Stimulated activated memory B cell treated with anti-CD40 and anti-IgM and Interleukin-4, amounts not matched to agents 10 μg/mL and 1 μg/mL and 100 μg/mL, for 72 hours (primary cell): ENCODE data around the gene EMP2.
"Not testable (repeated sequence)": the region's sequence is repeated elsewhere in the genome, so short reads cannot be mapped to it uniquely, and the experiment has no call there.

Source experiments
- ATAC-seq: fragments of 150-1000 bp; cut with Tn5 transposase; 2 replicates; pipeline ENCODE4 v1.10.0; 2021
- H3K27ac Mint-ChIP-seq: one replicate; pipeline ENCODE4 v1.8.0; 2022; ENCODE audit warnings: mild to moderate bottlenecking, mixed read lengths
- H3K27me3 Mint-ChIP-seq: one replicate; pipeline ENCODE4 v1.8.0; 2022; ENCODE audit warnings: mixed read lengths
- H3K36me3 Mint-ChIP-seq: one replicate; pipeline ENCODE4 v1.8.0; 2022; ENCODE audit warnings: mixed read lengths
- H3K4me1 Mint-ChIP-seq: one replicate; pipeline ENCODE4 v1.8.0; 2022; ENCODE audit warnings: mixed read lengths
- H3K4me3 Mint-ChIP-seq: one replicate; pipeline ENCODE4 v1.8.0; 2022; ENCODE audit warnings: mild to moderate bottlenecking, moderate library complexity, mixed read lengths
- H3K9me3 Mint-ChIP-seq: one replicate; pipeline ENCODE4 v1.8.0; 2022; ENCODE audit warnings: mixed read lengths

Gene EMP2

GRCh38 chr16:10511829-10512228, 68.6 kb downstream of the EMP2 start:
- H3K27ac Mint-ChIP-seq = peak overlapping the region; percentile 20

GRCh38 chr16:10510279-10510678, 70.1 kb downstream of the EMP2 start:
- Mint-ChIP-seq H3K4me3 (peak overlapping the region; percentile 41), H3K9me3 (peaks cover 2% of the 10 kb centered on the region), H3K4me1 (peaks cover 37% of the 10 kb centered on the region), H3K27me3 (no peaks in the 10 kb centered on the region), H3K36me3 (no peaks in the 10 kb centered on the region), H3K27ac (peak overlapping the region; percentile 79)
- no peak for ATAC-seq

More at GRCh38 chr16:10511829-10512228, 68.6 kb downstream of the EMP2 start:
- Mint-ChIP-seq H3K4me1 (peaks cover 43% of the 10 kb centered on the region), H3K27me3 (no peaks in the 10 kb centered on the region), H3K36me3 (no peaks in the 10 kb centered on the region), H3K4me3 (peak overlapping the region; percentile 19), H3K9me3 (peaks cover 5% of the 10 kb centered on the region)
- peak; percentile 83 for ATAC-seq

- H3K9me3 Mint-ChIP-seq = peaks cover 4% of the 10 kb centered on the region
- H3K36me3 Mint-ChIP-seq = no peaks in the 10 kb centered on the region
- H3K4me3 Mint-ChIP-seq = peak overlapping the region; percentile 41
- peak overlapping the region; percentile 79 for H3K27ac Mint-ChIP-seq
- H3K27me3 Mint-ChIP-seq = no peaks in the 10 kb centered on the region
- H3K4me1 Mint-ChIP-seq = peaks cover 35% of the 10 kb centered on the region
- ATAC-seq = peak; percentile 92
Measured at GRCh38 chr16:10509534-10510025, 70.8 kb downstream of the EMP2 start.

GRCh38 chr16:10505286-10505685, 75.1 kb downstream of the EMP2 start:
- not testable (repeated sequence) for H3K27me3 Mint-ChIP-seq, ATAC-seq, H3K9me3 Mint-ChIP-seq, H3K4me3 Mint-ChIP-seq, H3K36me3 Mint-ChIP-seq
- H3K4me1 Mint-ChIP-seq = peaks cover 35% of the 10 kb centered on the region
- H3K27ac Mint-ChIP-seq = peak overlapping the region; percentile 3

GRCh38 chr16:10504404-10504885, 76.0 kb downstream of the EMP2 start:
- peak overlapping the region; percentile 64 for H3K27ac Mint-ChIP-seq

GRCh38 chr16:10502776-10503175, 77.6 kb downstream of the EMP2 start:
- Mint-ChIP-seq H3K9me3 (peaks cover 5% of the 10 kb centered on the region), H3K4me1 (peaks cover 26% of the 10 kb centered on the region), H3K27me3 (no peaks in the 10 kb centered on the region), H3K36me3 (peaks cover 1% of the 10 kb centered on the region), H3K27ac (no peak overlapping the region), H3K4me3 (no peak overlapping the region)
- no peak for ATAC-seq

More at GRCh38 chr16:10504404-10504885, 76.0 kb downstream of the EMP2 start:
- no peak for ATAC-seq
- Mint-ChIP-seq H3K9me3 (peaks cover 5% of the 10 kb centered on the region), H3K36me3 (no peaks in the 10 kb centered on the region), H3K27me3 (no peaks in the 10 kb centered on the region), H3K4me1 (peaks cover 29% of the 10 kb centered on the region), H3K4me3 (no peak overlapping the region)

GRCh38 chr16:10501016-10501607, 79.3 kb downstream of the EMP2 start:
- Mint-ChIP-seq H3K27ac (no peak overlapping the region), H3K36me3 (peaks cover 4% of the 10 kb centered on the region), H3K4me3 (no peak overlapping the region), H3K9me3 (peaks cover 11% of the 10 kb centered on the region), H3K27me3 (no peaks in the 10 kb centered on the region), H3K4me1 (peaks cover 26% of the 10 kb centered on the region)
- ATAC-seq = peak; percentile 48

- H3K27ac Mint-ChIP-seq = no peak overlapping the region
- peaks cover 26% of the 10 kb centered on the region for H3K4me1 Mint-ChIP-seq
- peaks cover 4% of the 10 kb centered on the region for H3K36me3 Mint-ChIP-seq
- no peak for ATAC-seq
- H3K27me3 Mint-ChIP-seq = no peaks in the 10 kb centered on the region
- no peak overlapping the region for H3K4me3 Mint-ChIP-seq
- H3K9me3 Mint-ChIP-seq = peaks cover 11% of the 10 kb centered on the region
Measured at GRCh38 chr16:10500582-10500981, 79.8 kb downstream of the EMP2 start.

- Mint-ChIP-seq H3K4me1 (peaks cover 13% of the 10 kb centered on the region), H3K36me3 (peaks cover 4% of the 10 kb centered on the region), H3K27ac (no peak overlapping the region), H3K27me3 (no peaks in the 10 kb centered on the region), H3K9me3 (peaks cover 21% of the 10 kb centered on the region), H3K4me3 (no peak overlapping the region)
- no peak for ATAC-seq
Measured at GRCh38 chr16:10497132-10498101, 83.0 kb downstream of the EMP2 start.

- ATAC-seq = no peak
- Mint-ChIP-seq H3K27ac (peak overlapping the region; percentile 40), H3K4me3 (no peak overlapping the region), H3K27me3 (no peaks in the 10 kb centered on the region), H3K9me3 (peaks cover 21% of the 10 kb centered on the region), H3K4me1 (no peaks in the 10 kb centered on the region), H3K36me3 (peaks cover 4% of the 10 kb centered on the region)
Measured at GRCh38 chr16:10495031-10495345, 85.4 kb downstream of the EMP2 start.

- H3K9me3 Mint-ChIP-seq = peaks cover 21% of the 10 kb centered on the region
- H3K27ac Mint-ChIP-seq = peak overlapping the region; percentile 40
- H3K4me1 Mint-ChIP-seq = no peaks in the 10 kb centered on the region
- peaks cover 4% of the 10 kb centered on the region for H3K36me3 Mint-ChIP-seq
- no peaks in the 10 kb centered on the region for H3K27me3 Mint-ChIP-seq
- no peak overlapping the region for H3K4me3 Mint-ChIP-seq
- peak; percentile 67 for ATAC-seq
Measured at GRCh38 chr16:10494343-10495030, 85.9 kb downstream of the EMP2 start.

GRCh38 chr16:10493276-10493675, 87.1 kb downstream of the EMP2 start:
- Mint-ChIP-seq H3K27ac (no peak overlapping the region), H3K4me1 (no peaks in the 10 kb centered on the region), H3K27me3 (no peaks in the 10 kb centered on the region), H3K9me3 (peaks cover 21% of the 10 kb centered on the region), H3K4me3 (no peak overlapping the region), H3K36me3 (peaks cover 4% of the 10 kb centered on the region)
- no peak for ATAC-seq

GRCh38 chr16:10490141-10490540, 90.3 kb downstream of the EMP2 start:
- no peak for ATAC-seq
- Mint-ChIP-seq H3K4me3 (no peak overlapping the region), H3K4me1 (peaks cover 9% of the 10 kb centered on the region), H3K27me3 (no peaks in the 10 kb centered on the region), H3K36me3 (peaks cover 10% of the 10 kb centered on the region), H3K27ac (no peak overlapping the region), H3K9me3 (peaks cover 17% of the 10 kb centered on the region)

- H3K4me3 Mint-ChIP-seq = no peak overlapping the region
- peak overlapping the region; percentile 60 for H3K27ac Mint-ChIP-seq
- H3K4me1 Mint-ChIP-seq = peaks cover 12% of the 10 kb centered on the region
- no peaks in the 10 kb centered on the region for H3K27me3 Mint-ChIP-seq
- ATAC-seq = peak; percentile 54
- peaks cover 8% of the 10 kb centered on the region for H3K9me3 Mint-ChIP-seq
- H3K36me3 Mint-ChIP-seq = peaks cover 42% of the 10 kb centered on the region
Measured at GRCh38 chr16:10485698-10486382, 94.6 kb downstream of the EMP2 start.
